Measurements from ENCODE around the gene ANO3. TPM values are rescaled to one million over a fixed set of nuclear protein-coding genes. Genes with fewer than 3 reads are reported as not detected.

Gene ANO3
- total RNA-seq, 3 donors from 2014 or later (not counting 1 experiment from before 2014, with no cell fraction given) = not detected

DNA sequence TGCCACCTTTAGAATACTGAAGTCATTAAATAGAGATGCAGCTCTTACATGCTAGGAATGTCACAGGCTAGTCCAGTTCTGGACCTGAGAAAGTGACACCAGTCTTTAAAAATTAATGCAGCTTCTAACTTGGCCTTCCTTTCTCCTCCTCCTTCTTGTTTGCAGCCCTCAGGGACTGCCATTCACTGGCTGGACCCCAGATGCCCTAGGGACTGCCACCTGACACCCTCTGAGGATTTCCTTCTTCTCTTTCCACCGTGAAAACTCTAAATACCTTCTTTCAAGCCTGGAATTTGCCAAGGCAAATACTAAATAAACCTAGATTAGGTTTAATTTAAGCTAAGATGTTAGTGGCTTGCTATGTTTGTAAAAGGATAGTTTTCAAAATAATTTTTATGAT is 161.7 kb downstream of the ANO3 start:
- Histone ChIP-seq H3K9me3 (ENCODE audit: control insufficient read depth, insufficient read depth, low read length) (peaks cover 3% of the 10 kb centered on the region), H3K4me3 (ENCODE audit: low read length) (no peak overlapping the region), H3K4me1 (ENCODE audit: control insufficient read depth, insufficient read depth, low read length) (no peaks in the 10 kb centered on the region), H3K36me3 (ENCODE audit: control insufficient read depth, insufficient read depth, low read length) (no peaks in the 10 kb centered on the region), H3K27me3 (ENCODE audit: control insufficient read depth, insufficient read depth, low read length) (no peaks in the 10 kb centered on the region), H3K27ac (ENCODE audit: low read length) (no peak overlapping the region)
- no peaks in the 10 kb centered on the region for H3K4me1 Mint-ChIP-seq
- peaks cover 4 to 15% of the 10 kb centered on the region in 2 donors for H3K9me3 Mint-ChIP-seq
- H3K36me3 Mint-ChIP-seq = no peaks in the 10 kb centered on the region
- intact Hi-C loops (cut with micrococcal nuclease) = no loop called here
- no peaks in the 10 kb centered on the region for H3K27me3 Mint-ChIP-seq (ENCODE audit: low read depth in 2 of 2)
- H3K27ac Mint-ChIP-seq = no peak overlapping the region
- TF ChIP-seq, protein P1, sequence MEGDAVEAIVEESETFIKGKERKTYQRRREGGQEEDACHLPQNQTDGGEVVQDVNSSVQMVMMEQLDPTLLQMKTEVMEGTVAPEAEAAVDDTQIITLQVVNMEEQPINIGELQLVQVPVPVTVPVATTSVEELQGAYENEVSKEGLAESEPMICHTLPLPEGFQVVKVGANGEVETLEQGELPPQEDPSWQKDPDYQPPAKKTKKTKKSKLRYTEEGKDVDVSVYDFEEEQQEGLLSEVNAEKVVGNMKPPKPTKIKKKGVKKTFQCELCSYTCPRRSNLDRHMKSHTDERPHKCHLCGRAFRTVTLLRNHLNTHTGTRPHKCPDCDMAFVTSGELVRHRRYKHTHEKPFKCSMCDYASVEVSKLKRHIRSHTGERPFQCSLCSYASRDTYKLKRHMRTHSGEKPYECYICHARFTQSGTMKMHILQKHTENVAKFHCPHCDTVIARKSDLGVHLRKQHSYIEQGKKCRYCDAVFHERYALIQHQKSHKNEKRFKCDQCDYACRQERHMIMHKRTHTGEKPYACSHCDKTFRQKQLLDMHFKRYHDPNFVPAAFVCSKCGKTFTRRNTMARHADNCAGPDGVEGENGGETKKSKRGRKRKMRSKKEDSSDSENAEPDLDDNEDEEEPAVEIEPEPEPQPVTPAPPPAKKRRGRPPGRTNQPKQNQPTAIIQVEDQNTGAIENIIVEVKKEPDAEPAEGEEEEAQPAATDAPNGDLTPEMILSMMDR (IDR thresholded peaks at IDR 0.05) = no peak
- H3K4me3 Mint-ChIP-seq = no peak overlapping the region
- DNase-seq (no peak), ATAC-seq (no peak)
- no CpG with 5 or more reads among the region's 1 CpG for WGBS (ENCODE audit: insufficient coverage)

DNA sequence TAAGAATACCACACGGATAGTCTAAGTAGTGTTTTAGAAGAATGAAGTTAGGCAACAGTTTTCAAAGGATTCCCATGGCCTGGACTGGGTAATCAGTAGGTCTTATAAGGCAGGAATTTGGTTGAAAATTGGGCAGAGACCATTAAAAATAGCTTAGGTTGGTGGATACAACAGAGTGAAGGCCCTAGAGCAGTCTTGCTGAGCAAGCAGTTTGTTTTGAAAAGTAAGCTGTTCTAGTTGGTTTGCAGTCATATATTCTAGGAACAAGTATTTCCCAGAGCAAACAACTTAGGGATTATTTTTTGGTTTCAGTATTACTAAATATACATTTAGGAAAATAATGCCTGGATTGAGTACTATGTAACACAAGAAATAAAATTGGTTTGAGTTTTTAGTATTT is 175.3 kb downstream of the ANO3 start:
- TF ChIP-seq, protein P1 (IDR thresholded peaks at IDR 0.05) = no peak
- Histone ChIP-seq H3K36me3 (ENCODE audit: control insufficient read depth, insufficient read depth, low read length) (no peaks in the 10 kb centered on the region), H3K4me1 (ENCODE audit: control insufficient read depth, insufficient read depth, low read length) (no peaks in the 10 kb centered on the region), H3K27ac (ENCODE audit: low read length) (no peak overlapping the region), H3K4me3 (ENCODE audit: low read length) (no peak overlapping the region), H3K27me3 (ENCODE audit: control insufficient read depth, insufficient read depth, low read length) (no peaks in the 10 kb centered on the region), H3K9me3 (ENCODE audit: control insufficient read depth, insufficient read depth, low read length) (no peaks in the 10 kb centered on the region)
- DNase-seq (no peak), ATAC-seq (no peak)
- Mint-ChIP-seq H3K4me1 (no peaks in the 10 kb centered on the region), H3K9me3 (peaks cover 11 to 17% of the 10 kb centered on the region in 2 donors), H3K27me3 (ENCODE audit: low read depth in 2 of 2) (no peaks in the 10 kb centered on the region), H3K36me3 (peaks cover 7% of the 10 kb centered on the region), H3K27ac (no peak overlapping the region), H3K4me3 (no peak overlapping the region)
- WGBS (ENCODE audit: insufficient coverage) = 0% methylated on average over 1 of the region's 1 CpG
- intact Hi-C loops (cut with micrococcal nuclease) = no loop called here

DNA sequence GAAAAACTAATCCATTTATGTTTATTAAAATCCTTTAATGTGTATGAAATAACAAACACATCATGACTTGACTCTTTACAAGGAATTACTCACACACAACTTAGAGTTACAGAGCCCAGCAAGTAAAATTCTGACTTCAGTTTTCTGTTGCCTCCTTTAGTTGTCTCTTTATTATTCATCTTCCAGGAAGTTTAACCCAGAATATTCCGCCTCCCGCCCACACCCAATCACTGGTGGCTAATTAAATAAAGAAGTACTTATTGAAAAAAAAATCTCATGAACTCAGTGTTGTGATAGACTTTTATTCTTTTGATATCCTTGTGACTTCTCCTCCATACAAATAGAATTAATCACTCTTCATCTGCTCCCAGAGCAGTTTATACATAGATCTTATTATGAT is 178.2 kb downstream of the ANO3 start:
- no peaks in the 10 kb centered on the region for H3K27me3 Mint-ChIP-seq (ENCODE audit: low read depth in 2 of 2)
- no peaks in the 10 kb centered on the region for H3K36me3 ChIP-seq (ENCODE audit: control insufficient read depth, insufficient read depth, low read length)
- H3K27ac ChIP-seq (ENCODE audit: low read length) = no peak overlapping the region
- no peak overlapping the region for H3K27ac Mint-ChIP-seq
- ATAC-seq (no peak), DNase-seq (no peak)
- no peak overlapping the region for H3K4me3 ChIP-seq (ENCODE audit: low read length)
- no CpG with 5 or more reads among the region's 2 CpGs for WGBS (ENCODE audit: insufficient coverage)
- peaks cover 4% of the 10 kb centered on the region for H3K36me3 Mint-ChIP-seq
- TF ChIP-seq, protein P1 (IDR thresholded peaks at IDR 0.05) = no peak
- peaks cover 7 to 20% of the 10 kb centered on the region in 2 donors for H3K9me3 Mint-ChIP-seq
- no peaks in the 10 kb centered on the region for H3K27me3 ChIP-seq (ENCODE audit: control insufficient read depth, insufficient read depth, low read length)
- no peaks in the 10 kb centered on the region for H3K4me1 ChIP-seq (ENCODE audit: control insufficient read depth, insufficient read depth, low read length)
- intact Hi-C loops (cut with micrococcal nuclease) = no loop called here
- no peaks in the 10 kb centered on the region for H3K9me3 ChIP-seq (ENCODE audit: control insufficient read depth, insufficient read depth, low read length)
- no peaks in the 10 kb centered on the region for H3K4me1 Mint-ChIP-seq
- H3K4me3 Mint-ChIP-seq = no peak overlapping the region

DNA sequence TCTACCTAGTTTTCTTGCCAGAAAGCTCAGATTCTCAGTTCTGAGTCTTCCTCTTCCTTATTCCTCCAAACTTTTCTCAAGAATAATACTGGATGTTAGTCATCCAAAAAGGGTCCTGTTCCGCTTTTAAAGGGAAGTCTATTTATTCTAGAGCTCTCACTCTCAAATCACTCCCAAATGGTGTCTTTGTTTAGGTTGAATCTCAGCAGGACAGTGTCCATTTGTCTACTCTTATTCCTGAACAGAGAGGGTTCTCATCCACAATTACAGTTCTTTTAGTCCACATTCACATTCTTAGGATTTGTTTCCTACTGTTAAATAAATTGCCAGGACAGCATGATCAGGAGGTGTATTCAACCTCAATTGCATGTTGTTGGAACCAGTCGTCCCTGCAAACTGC is 178.8 kb downstream of the ANO3 start:
- Histone ChIP-seq H3K4me3 (ENCODE audit: low read length) (no peak overlapping the region), H3K27ac (ENCODE audit: low read length) (no peak overlapping the region), H3K9me3 (ENCODE audit: control insufficient read depth, insufficient read depth, low read length) (no peaks in the 10 kb centered on the region), H3K36me3 (ENCODE audit: control insufficient read depth, insufficient read depth, low read length) (no peaks in the 10 kb centered on the region), H3K27me3 (ENCODE audit: control insufficient read depth, insufficient read depth, low read length) (no peaks in the 10 kb centered on the region), H3K4me1 (ENCODE audit: control insufficient read depth, insufficient read depth, low read length) (no peaks in the 10 kb centered on the region)
- Mint-ChIP-seq H3K4me3 (no peak overlapping the region), H3K4me1 (no peaks in the 10 kb centered on the region), H3K9me3 (peaks cover 4 to 17% of the 10 kb centered on the region in 2 donors), H3K27me3 (ENCODE audit: low read depth in 2 of 2) (no peaks in the 10 kb centered on the region), H3K27ac (no peak overlapping the region), H3K36me3 (no peaks in the 10 kb centered on the region)
- ATAC-seq (no peak), DNase-seq (no peak)
- 75% methylated on average over 1 of the region's 2 CpGs for WGBS (ENCODE audit: insufficient coverage)
- TF ChIP-seq, protein P1 (IDR thresholded peaks at IDR 0.05) = no peak
- intact Hi-C loops (cut with micrococcal nuclease) = no loop called here

All from natural killer cell (primary cell).